ENCODE results near the gene TBXAS1. TPM values are rescaled to one million over a fixed set of nuclear protein-coding genes. Genes with fewer than 3 reads are reported as not detected.

TBXAS1 gene
- total RNA-seq, 1 donor from 2014 or later, result 3.8 TPM

GRCh38 chr7:139854124-139854511 is 25.1 kb downstream of the TBXAS1 start:
- intact Hi-C loops (cut with micrococcal nuclease), result no loop called here

- intact Hi-C loops (cut with micrococcal nuclease), result no loop called here
Measured at GRCh38 chr7:139854803-139855497, 25.9 kb downstream of the TBXAS1 start.

GRCh38 chr7:139855498-139856270 is 26.6 kb downstream of the TBXAS1 start:
- intact Hi-C loops (cut with micrococcal nuclease), result no loop called here

- intact Hi-C loops (cut with micrococcal nuclease), result no loop called here
Measured at GRCh38 chr7:139857791-139858190, 28.7 kb downstream of the TBXAS1 start.

- intact Hi-C loops (cut with micrococcal nuclease), result no loop called here
Measured at GRCh38 chr7:139860090-139860775, 31.2 kb downstream of the TBXAS1 start.

GRCh38 chr7:139861803-139862202 is 32.7 kb downstream of the TBXAS1 start:
- intact Hi-C loops (cut with micrococcal nuclease), result no loop called here

GRCh38 chr7:139866047-139866837 is 37.2 kb downstream of the TBXAS1 start:
- intact Hi-C loops (cut with micrococcal nuclease), result no loop called here

- intact Hi-C loops (cut with micrococcal nuclease), result no loop called here
Measured at GRCh38 chr7:139867847-139868246, 38.8 kb downstream of the TBXAS1 start.

GRCh38 chr7:139869886-139870285 is 40.8 kb downstream of the TBXAS1 start:
- intact Hi-C loops (cut with micrococcal nuclease), result no loop called here

GRCh38 chr7:139870380-139870779 is 41.3 kb downstream of the TBXAS1 start:
- intact Hi-C loops (cut with micrococcal nuclease), result no loop called here

- intact Hi-C loops (cut with micrococcal nuclease), result no loop called here
Measured at GRCh38 chr7:139871331-139871730, 42.3 kb downstream of the TBXAS1 start.

GRCh38 chr7:139871820-139872219 is 42.8 kb downstream of the TBXAS1 start:
- intact Hi-C loops (cut with micrococcal nuclease), result no loop called here

GRCh38 chr7:139873593-139874301 is 44.7 kb downstream of the TBXAS1 start:
- intact Hi-C loops (cut with micrococcal nuclease), result no loop called here

GRCh38 chr7:139874302-139874629 is 45.2 kb downstream of the TBXAS1 start:
- intact Hi-C loops (cut with micrococcal nuclease), result no loop called here

- intact Hi-C loops (cut with micrococcal nuclease), result no loop called here
Measured at GRCh38 chr7:139875821-139876241, 46.8 kb downstream of the TBXAS1 start.

GRCh38 chr7:139876622-139877283 is 47.7 kb downstream of the TBXAS1 start:
- intact Hi-C loops (cut with micrococcal nuclease), result no loop called here

- intact Hi-C loops (cut with micrococcal nuclease), result no loop called here
Measured at GRCh38 chr7:139883814-139884213, 54.8 kb downstream of the TBXAS1 start.

GRCh38 chr7:139884441-139884840 is 55.4 kb downstream of the TBXAS1 start:
- intact Hi-C loops (cut with micrococcal nuclease), result no loop called here

GRCh38 chr7:139885511-139885910 is 56.4 kb downstream of the TBXAS1 start:
- intact Hi-C loops (cut with micrococcal nuclease), result no loop called here

- intact Hi-C loops (cut with micrococcal nuclease), result no loop called here
Measured at GRCh38 chr7:139886206-139886605, 57.1 kb downstream of the TBXAS1 start.

All from T-helper 2 cell treated with Interferon-gamma antibody and Interleukin-4, amounts not matched to agents 100 ng/mL and 5 ng/mL, for 36 hours (primary cell).